Heart left ventricle (tissue), 16 donors: ENCODE data around the gene GPR89A. TPM values are rescaled to one million over a fixed set of nuclear protein-coding genes. Genes with fewer than 3 reads are reported as not detected.

Source experiments
- ATAC-seq, 4 donors: fragments of 200-7000 bp; cut with Tn5 transposase; one replicate each; pipeline ENCODE4 v1.9.1; 2020 to 2022; ENCODE audit warnings: moderate library complexity in 4 of 4, mild to moderate bottlenecking in 3 of 4, moderate number of reproducible peaks in 1 of 4
- DNase-seq, 5 donors: peaks; one replicate each; pipeline ENCODE4 v3.0.0-alpha.2; 2020
- H3K27ac ChIP-seq, 12 donors: fragments of 200-600 bp; sonication (generic) in 4 of 12; one replicate each; pipeline versions ENCODE4 v1.5.0 to v1.8.0; 2016 to 2022; ENCODE audit warnings: mild to moderate bottlenecking in 2 of 12
- H3K27me3 ChIP-seq, 9 donors: fragments of 200-600 bp; sonication (generic) in 2 of 9; one replicate each; pipeline versions ENCODE4 v1.5.1 to v1.8.0; 2016 to 2022; ENCODE audit warnings: mild to moderate bottlenecking in 3 of 9
- H3K36me3 ChIP-seq, 9 donors: fragments of 200-600 bp; sonication (generic) in 2 of 9; one replicate each; pipeline versions ENCODE4 v1.5.0 to v1.8.0; 2018 to 2022; ENCODE audit warnings: mild to moderate bottlenecking in 2 of 9
- H3K4me1 ChIP-seq, 12 donors: fragments of 200-600 bp; sonication (generic) in 4 of 12; one replicate each; pipeline versions ENCODE4 v1.5.0 to v1.8.0; 2016 to 2022; ENCODE audit warnings: mild to moderate bottlenecking in 3 of 12
- H3K4me3 ChIP-seq, 12 donors: fragments of 200-600 bp; sonication (generic) in 4 of 12; one replicate each; pipeline versions ENCODE4 v1.5.0 to v1.8.0; 2017 to 2022; ENCODE audit warnings: mild to moderate bottlenecking in 9 of 12, moderate library complexity in 4 of 12
- H3K9me3 ChIP-seq, 12 donors: fragments of 200-600 bp; sonication (generic) in 4 of 12; one replicate each; pipeline versions ENCODE4 v1.5.0 to v1.8.0; 2016 to 2022; ENCODE audit warnings: mild to moderate bottlenecking in 1 of 12
- CTCF ChIP-seq, 12 donors: fragments of 200-600 bp; sonication (generic) in 4 of 12; IDR thresholded peaks; one replicate each; pipeline versions ENCODE4 v1.5.0 to v1.8.0; 2018 to 2022; ENCODE audit warnings: antibody characterized with exemption in 12 of 12, mild to moderate bottlenecking in 5 of 12
- POLR2A ChIP-seq, 2 donors: fragments of 450-650 bp; IDR thresholded peaks; one replicate each; pipeline ENCODE4 v1.6.1; 2017; ENCODE audit warnings: antibody characterized with exemption in 2 of 2, mild to moderate bottlenecking in 2 of 2, moderate library complexity in 2 of 2
- WGBS, 4 donors: extraction: QIAGEN DNeasy Blood & Tissue Kit in 2 of 4; methylation state at CpG; one replicate each; pipeline versions ENCODE4 v1.1.5 to v1.1.7; 2013 to 2018; 5-methylcytosine and 5-hydroxymethylcytosine counted together
- intact Hi-C, 10 donors: fragments of 100-400 bp; cut with DNase I; formaldehyde crosslinking; loops; one replicate each; pipeline versions ENCODE4 v1.11.1 to v1.14.2; 2022
- polyA plus RNA-seq, 2 donors: library from polyadenylated mRNA; stranded (reverse); fragments of 200-250 nt; gene quantifications; one replicate each; pipeline ENCODE4 v1.2.3, GENCODE V29; 2013
- total RNA-seq, 9 donors: library from RNA; depleted of rRNA in 2 of 9; stranded (reverse); fragments of >200 nt in 2 of 9; fragmentation: NEBNext Ultra II Directional in 3 of 9; extraction: Animal tissue kit (Norgen Biotek cat#: 25700) in 3 of 9; gene quantifications; one replicate each; pipeline versions ENCODE4 v1.1.0 to v1.2.4, GENCODE V29; 2016 to 2023
- donor health status: ischemic (EF 13 %, LVEDD 7.1; RV severe dilation, severe dysfunction).
- donor health status: healthy with polysubstance abuse.
- donor health status: DM: no; HTN: yes; CAD: no.
- donor health status: DM: no; HTN: no; CAD: no.
- donor health status: ischemic (EF 25% LVEDD 6.9; RV normal size, moderate dysfunction).
- donor health status: ischemic (EF 25% LVEDD 5.7; RV mildly dilated, moderate dysfunction).
- donor health status: healthy.
- donor health status: DM: yes; HTN: yes; CAD: no.
- donor health status: ischemic (EF 35%, LVEDD 5.7; RV mildly dilated, moderate dysfunction).
- donor health status: nonischemic (EF 11% LVEDD 7.7; RV severe dilation, severe dysfunction).
- donor health status: DM: yes; HTN: yes; CAD: no.
- donor health status: PGD.
- donor health status: ischemic (EF 29% LVEDD 5.4; RV normal size, mild dysfunction).
- donor health status: nonischemic (EF 23%, LVEDD 6.1; RV moderate dilation, normal function).

The GPR89A gene
- total and polyA plus RNA-seq, 11 donors: 6.2 to 17.1 (median 10.8) TPM

- Histone ChIP-seq H3K27me3 (no peaks in the 10 kb centered on the region), H3K36me3 (no peaks in the 10 kb centered on the region), H3K4me1 (peaks cover 0 to 24% (median 0%) of the 10 kb centered on the region in 12 donors), H3K27ac (no peak overlapping the region), H3K4me3 (no peak overlapping the region), H3K9me3 (no peaks in the 10 kb centered on the region)
- DNase-seq: no peak
- no peak for ATAC-seq
- 90 to 96% (median 93%) methylated on average over 6 of the region's 6 CpGs for WGBS, 4 donors
- intact Hi-C loops: no loop called here
- TF ChIP-seq CTCF (IDR thresholded peaks at IDR 0.05) (no peak), POLR2A (IDR thresholded peaks at IDR 0.05) (no peak)
Observed at GRCh38 chr1:145688924-145689323, 81.1 kb downstream of the GPR89A start.

- 94 to 96% (median 94%) methylated on average over 6 of the region's 6 CpGs for WGBS, 4 donors
- intact Hi-C loops: no loop called here
- H3K9me3 ChIP-seq: no peaks in the 10 kb centered on the region
- no peaks in the 10 kb centered on the region for H3K36me3 ChIP-seq
- no peak overlapping the region for H3K4me3 ChIP-seq
- DNase-seq (no peak), ATAC-seq (no peak)
- TF ChIP-seq CTCF (IDR thresholded peaks at IDR 0.05): no peak
- TF ChIP-seq POLR2A (IDR thresholded peaks at IDR 0.05): no peak
- H3K4me1 ChIP-seq: peaks cover 0 to 24% (median 0%) of the 10 kb centered on the region in 12 donors
- no peaks in the 10 kb centered on the region for H3K27me3 ChIP-seq
- no peak overlapping the region for H3K27ac ChIP-seq
Observed at GRCh38 chr1:145689922-145690321, 82.1 kb downstream of the GPR89A start.

GRCh38 chr1:145690587-145691558 lies 83.1 kb downstream of the GPR89A start:
- Histone ChIP-seq H3K4me3 (no peak overlapping the region), H3K9me3 (no peaks in the 10 kb centered on the region), H3K27me3 (no peaks in the 10 kb centered on the region), H3K4me1 (peaks cover 0 to 24% (median 0%) of the 10 kb centered on the region in 12 donors), H3K27ac (peak overlapping the region in 1 of 12 donors; percentile 46), H3K36me3 (no peaks in the 10 kb centered on the region)
- no peak for DNase-seq
- no peak for ATAC-seq
- 76 to 83% (median 80%) methylated on average over 4 to 5 of the region's 5 CpGs for WGBS, 4 donors
- intact Hi-C loops: no loop called here
- TF ChIP-seq CTCF (IDR thresholded peaks at IDR 0.05) (no peak), POLR2A (IDR thresholded peaks at IDR 0.05) (no peak)

- Histone ChIP-seq H3K36me3 (no peaks in the 10 kb centered on the region), H3K9me3 (no peaks in the 10 kb centered on the region), H3K27ac (no peak overlapping the region), H3K27me3 (no peaks in the 10 kb centered on the region), H3K4me3 (no peak overlapping the region), H3K4me1 (peaks cover 0 to 24% (median 0%) of the 10 kb centered on the region in 12 donors)
- WGBS, 4 donors: 92 to 97% (median 94%) methylated on average over 11 of the region's 11 CpGs
- ATAC-seq (no peak), DNase-seq (no peak)
- intact Hi-C loops: no loop called here
- no peak for TF ChIP-seq CTCF (IDR thresholded peaks at IDR 0.05)
- TF ChIP-seq POLR2A (IDR thresholded peaks at IDR 0.05): no peak
Observed at GRCh38 chr1:145692785-145693443, 85.1 kb downstream of the GPR89A start.
